Upper lobe of left lung (tissue), 6 donors: ENCODE results near the gene UBASH3B. TPM values are rescaled to one million over a fixed set of nuclear protein-coding genes. Genes with fewer than 3 reads are reported as not detected.

Source experiments
- ATAC-seq, 2 donors: fragments of 200-7000 bp; cut with Tn5 transposase; one replicate each; pipeline ENCODE4 v1.9.1; 2022; ENCODE audit warnings: mild to moderate bottlenecking in 2 of 2, moderate library complexity in 2 of 2; ENCODE audit not compliant: low FRiP score in 2 of 2
- DNase-seq, 2 donors: peaks; one replicate each; pipeline ENCODE4 v3.0.0-alpha.2; 2019 to 2020
- H3K27ac ChIP-seq, 4 donors: fragments of 200-600 bp; sonication (generic); one replicate each; pipeline ENCODE4 v1.5.1; 2016 to 2019
- H3K27me3 ChIP-seq, 4 donors: fragments of 200-600 bp; sonication (generic); one replicate each; pipeline ENCODE4 v1.5.1; 2017 to 2019
- H3K36me3 ChIP-seq, 4 donors: fragments of 200-600 bp; sonication (generic); one replicate each; pipeline ENCODE4 v1.5.1; 2016 to 2019
- H3K4me1 ChIP-seq, 4 donors: fragments of 200-600 bp; sonication (generic); one replicate each; pipeline ENCODE4 v1.5.1; 2018 to 2019
- H3K4me3 ChIP-seq, 4 donors: fragments of 200-600 bp; sonication (generic); one replicate each; pipeline ENCODE4 v1.5.1; 2017 to 2019; ENCODE audit warnings: mild to moderate bottlenecking in 2 of 4, moderate library complexity in 1 of 4
- H3K9me3 ChIP-seq, 4 donors: fragments of 200-600 bp; sonication (generic); one replicate each; pipeline ENCODE4 v1.5.1; 2018 to 2019
- EP300 ChIP-seq, 4 donors: sonication (generic); formaldehyde crosslinking; IDR thresholded peaks; one replicate each; pipeline ENCODE4 v1.5.1; 2017; ENCODE audit warnings: antibody characterized with exemption in 4 of 4, control low read depth in 2 of 4
- POLR2A ChIP-seq, 4 donors: fragments of 450-650 bp; IDR thresholded peaks; one replicate each; pipeline ENCODE4 v1.5.1; 2016 to 2017; ENCODE audit warnings: antibody characterized with exemption in 4 of 4, mild to moderate bottlenecking in 2 of 4
- POLR2AphosphoS5 ChIP-seq, 2 donors: sonication (generic); formaldehyde crosslinking; IDR thresholded peaks; one replicate each; pipeline ENCODE4 v1.5.1; 2017; ENCODE audit warnings: antibody characterized with exemption in 2 of 2
- WGBS, 2 donors: methylation state at CpG; one replicate each; pipeline ENCODE4 v1.1.5; 2017 to 2018; 5-methylcytosine and 5-hydroxymethylcytosine counted together
- total RNA-seq, 6 donors: library from RNA; depleted of rRNA in 4 of 6; stranded (reverse); fragments of >200 nt in 4 of 6; gene quantifications; one replicate each; pipeline versions ENCODE4 v1.1.0 to v1.2.1, GENCODE V29; 2016 to 2021
- TF ChIP-seq, protein P1 (sequence below), 6 experiments: fragments of 450-650 bp in 4 of 6; fragments of 200-600 bp in 2 of 6; sonication (generic) in 2 of 6; IDR thresholded peaks; one replicate each; pipeline ENCODE4 v1.5.1; 2016 to 2019; ENCODE audit warnings: antibody characterized with exemption in 6 of 6
- donor health status: DM: no; HTN: no; CAD: no; lungs with moderate emphysema.
- donor health status: DM: no; HTN: yes; CAD: no; lungs with severe emphysema.

UBASH3B gene
- total RNA-seq, 6 donors from 2014 or later, result 24.0 to 54.2 (median 40.4) TPM

DNA sequence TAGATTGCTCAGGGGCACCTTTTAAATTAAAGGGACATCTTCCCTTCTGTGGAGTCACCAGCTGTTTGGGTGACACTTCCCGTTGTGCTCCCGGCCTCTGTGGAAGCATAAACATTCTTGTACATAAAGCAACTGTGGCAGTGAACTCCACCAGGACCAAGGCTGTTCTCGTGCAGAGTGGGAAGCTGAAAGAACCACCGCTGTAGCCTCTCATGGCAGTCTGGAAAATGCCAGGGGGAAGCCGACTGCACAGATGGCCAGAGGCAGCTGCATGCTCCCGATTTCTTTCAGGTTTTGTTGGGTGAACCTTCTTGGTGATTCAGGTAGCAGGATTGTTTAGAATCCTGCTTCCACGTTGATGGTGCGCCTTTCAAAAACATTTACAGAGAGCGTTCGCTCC, 10.3 kb downstream of the UBASH3B start:
- peak overlapping the region in 1 of 4 donors; percentile 4 for H3K27ac ChIP-seq
- no peak for DNase-seq
- H3K4me1 ChIP-seq, result peaks cover 4 to 18% (median 10%) of the 10 kb centered on the region in 4 donors
- TF ChIP-seq POLR2A (IDR thresholded peaks at IDR 0.05) (no peak), EP300 (IDR thresholded peaks at IDR 0.05) (no peak), POLR2AphosphoS5 (IDR thresholded peaks at IDR 0.05) (no peak)
- TF ChIP-seq, protein P1, sequence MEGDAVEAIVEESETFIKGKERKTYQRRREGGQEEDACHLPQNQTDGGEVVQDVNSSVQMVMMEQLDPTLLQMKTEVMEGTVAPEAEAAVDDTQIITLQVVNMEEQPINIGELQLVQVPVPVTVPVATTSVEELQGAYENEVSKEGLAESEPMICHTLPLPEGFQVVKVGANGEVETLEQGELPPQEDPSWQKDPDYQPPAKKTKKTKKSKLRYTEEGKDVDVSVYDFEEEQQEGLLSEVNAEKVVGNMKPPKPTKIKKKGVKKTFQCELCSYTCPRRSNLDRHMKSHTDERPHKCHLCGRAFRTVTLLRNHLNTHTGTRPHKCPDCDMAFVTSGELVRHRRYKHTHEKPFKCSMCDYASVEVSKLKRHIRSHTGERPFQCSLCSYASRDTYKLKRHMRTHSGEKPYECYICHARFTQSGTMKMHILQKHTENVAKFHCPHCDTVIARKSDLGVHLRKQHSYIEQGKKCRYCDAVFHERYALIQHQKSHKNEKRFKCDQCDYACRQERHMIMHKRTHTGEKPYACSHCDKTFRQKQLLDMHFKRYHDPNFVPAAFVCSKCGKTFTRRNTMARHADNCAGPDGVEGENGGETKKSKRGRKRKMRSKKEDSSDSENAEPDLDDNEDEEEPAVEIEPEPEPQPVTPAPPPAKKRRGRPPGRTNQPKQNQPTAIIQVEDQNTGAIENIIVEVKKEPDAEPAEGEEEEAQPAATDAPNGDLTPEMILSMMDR (IDR thresholded peaks at IDR 0.05), result no peak
- ATAC-seq, result no peak
- 42 to 55% methylated on average over 10 of the region's 10 CpGs for WGBS, 2 donors
- H3K36me3 ChIP-seq, result no peaks in the 10 kb centered on the region
- peak overlapping the region in 2 of 4 donors; percentile 22 to 26 for H3K4me3 ChIP-seq
- H3K9me3 ChIP-seq, result no peaks in the 10 kb centered on the region
- no peaks in the 10 kb centered on the region for H3K27me3 ChIP-seq

DNA sequence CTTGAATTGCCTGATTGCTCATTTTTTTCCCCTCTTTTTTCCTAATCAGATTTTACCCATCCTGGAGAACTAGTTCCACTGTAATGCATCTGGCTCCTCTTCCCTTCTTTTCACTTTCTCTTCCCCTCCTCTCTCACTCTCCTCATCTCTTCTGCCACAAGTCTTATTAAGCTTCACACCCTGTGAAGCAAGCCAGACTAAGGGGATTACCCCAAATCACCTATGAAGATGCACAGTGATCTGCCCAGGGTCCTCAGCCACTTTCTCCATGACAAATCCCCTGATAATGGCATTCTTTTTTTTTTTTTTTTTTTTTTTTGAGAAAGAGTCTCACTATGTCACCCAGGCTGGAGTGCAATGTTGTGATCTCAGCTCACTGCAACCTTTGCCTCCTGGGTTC, 11.2 kb downstream of the UBASH3B start:
- Histone ChIP-seq H3K4me1 (peaks cover 4 to 18% (median 10%) of the 10 kb centered on the region in 4 donors), H3K9me3 (no peaks in the 10 kb centered on the region), H3K4me3 (no peak overlapping the region), H3K27me3 (no peaks in the 10 kb centered on the region), H3K27ac (no peak overlapping the region), H3K36me3 (no peaks in the 10 kb centered on the region)
- ATAC-seq (no peak), DNase-seq (no peak)
- no peak for TF ChIP-seq EP300 (IDR thresholded peaks at IDR 0.05)
- TF ChIP-seq POLR2A (IDR thresholded peaks at IDR 0.05), result no peak
- TF ChIP-seq, protein P1 (IDR thresholded peaks at IDR 0.05), result no peak
- TF ChIP-seq POLR2AphosphoS5 (IDR thresholded peaks at IDR 0.05), result no peak

DNA sequence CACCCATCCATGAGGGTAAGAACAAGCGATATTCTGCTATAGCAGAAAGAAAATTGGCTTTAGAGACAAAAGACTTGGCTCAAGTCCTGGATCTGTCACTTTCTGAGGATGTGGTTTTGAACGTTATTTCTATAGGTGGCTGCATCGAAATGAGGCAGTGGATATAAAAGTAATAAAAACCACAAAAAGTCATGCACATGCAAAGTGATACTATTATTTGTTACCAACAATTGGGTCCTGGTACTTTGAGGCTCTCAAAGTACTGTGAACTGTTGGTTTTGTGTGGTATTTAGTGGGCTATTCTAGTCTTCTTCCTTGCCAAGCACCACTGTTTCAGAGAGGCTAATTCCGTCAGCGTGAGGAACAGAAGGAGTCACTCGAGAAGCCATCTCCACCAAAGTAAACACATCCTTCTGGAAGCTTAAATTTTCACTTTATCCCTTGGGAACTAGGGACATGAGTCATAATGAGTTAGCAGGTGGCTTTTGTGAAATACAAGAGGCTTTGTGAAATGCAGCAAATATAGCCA, 13.1 kb downstream of the UBASH3B start:
- TF ChIP-seq POLR2A (IDR thresholded peaks at IDR 0.05) (no peak), EP300 (IDR thresholded peaks at IDR 0.05) (no peak), POLR2AphosphoS5 (IDR thresholded peaks at IDR 0.05) (peak in 1 of 2 donors; percentile 32)
- Histone ChIP-seq H3K4me3 (no peak overlapping the region), H3K27ac (no peak overlapping the region), H3K9me3 (no peaks in the 10 kb centered on the region), H3K4me1 (peaks cover 4 to 14% (median 10%) of the 10 kb centered on the region in 4 donors), H3K27me3 (no peaks in the 10 kb centered on the region), H3K36me3 (no peaks in the 10 kb centered on the region)
- ATAC-seq (no peak), DNase-seq (no peak)
- 63 to 66% methylated on average over 6 of the region's 6 CpGs for WGBS, 2 donors

DNA sequence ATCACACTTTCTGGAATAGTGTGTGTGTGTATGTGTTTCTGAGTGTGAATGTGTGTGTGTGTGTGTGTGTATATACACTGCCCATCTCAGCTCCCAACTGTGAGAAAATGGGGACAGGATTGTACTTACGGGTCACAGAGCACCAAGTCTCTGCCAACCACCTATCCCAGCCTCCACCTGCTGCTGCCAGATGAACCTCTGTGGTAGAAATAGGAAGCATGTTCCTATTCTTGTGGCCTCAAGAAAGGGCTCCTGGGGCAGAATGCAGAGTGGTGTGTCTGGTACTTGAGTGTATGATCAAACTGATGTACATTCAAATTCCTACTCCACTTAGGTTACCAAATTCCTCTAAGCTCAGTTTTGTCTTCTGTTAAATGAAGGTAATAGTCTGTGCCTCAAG, 14.6 kb downstream of the UBASH3B start:
- Histone ChIP-seq H3K4me3 (no peak overlapping the region), H3K36me3 (no peaks in the 10 kb centered on the region), H3K9me3 (no peaks in the 10 kb centered on the region), H3K4me1 (peaks cover 4 to 20% (median 11%) of the 10 kb centered on the region in 4 donors), H3K27ac (no peak overlapping the region), H3K27me3 (no peaks in the 10 kb centered on the region)
- 81 to 89% methylated on average over 1 of the region's 1 CpG for WGBS, 2 donors
- ATAC-seq, result no peak
- no peak for DNase-seq
- TF ChIP-seq, protein P1 (IDR thresholded peaks at IDR 0.05), result no peak
- TF ChIP-seq POLR2A (IDR thresholded peaks at IDR 0.05), result no peak
- no peak for TF ChIP-seq EP300 (IDR thresholded peaks at IDR 0.05)
- no peak for TF ChIP-seq POLR2AphosphoS5 (IDR thresholded peaks at IDR 0.05)

DNA sequence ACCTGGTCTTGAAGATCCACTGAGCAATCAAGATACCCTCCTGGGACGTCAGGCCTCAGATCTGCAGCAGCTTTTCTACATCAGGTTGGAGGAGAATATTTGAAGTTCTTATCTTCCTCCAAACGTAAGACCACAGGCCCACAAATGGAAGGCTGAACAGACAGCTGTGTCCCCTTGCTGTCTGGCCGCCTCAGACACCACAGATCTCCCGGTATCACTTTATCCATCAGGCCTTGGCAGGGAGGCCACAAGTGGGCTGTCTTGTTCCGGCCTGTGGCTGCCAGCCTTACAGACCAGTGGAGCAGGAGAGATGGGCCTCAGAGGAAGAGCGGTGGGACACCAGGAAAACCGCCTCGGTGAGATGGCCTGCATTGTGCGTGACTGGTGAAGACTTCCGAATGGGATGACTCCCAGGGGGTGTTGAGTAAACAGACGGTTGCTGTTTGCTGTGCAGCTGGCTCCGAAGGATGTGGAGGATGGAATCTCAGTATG, 15.9 kb downstream of the UBASH3B start:
- no peak overlapping the region for H3K4me3 ChIP-seq
- TF ChIP-seq, protein P1 (IDR thresholded peaks at IDR 0.05), result no peak
- TF ChIP-seq POLR2AphosphoS5 (IDR thresholded peaks at IDR 0.05), result peak in 1 of 2 donors; percentile 51
- no peaks in the 10 kb centered on the region for H3K27me3 ChIP-seq
- WGBS, 2 donors, result 63 to 66% methylated on average over 12 of the region's 12 CpGs
- no peaks in the 10 kb centered on the region for H3K9me3 ChIP-seq
- DNase-seq, result no peak
- H3K36me3 ChIP-seq, result no peaks in the 10 kb centered on the region
- ATAC-seq, result peak; percentile 5 to 58
- H3K4me1 ChIP-seq, result peaks cover 6 to 16% (median 8%) of the 10 kb centered on the region in 4 donors
- H3K27ac ChIP-seq, result peak overlapping the region in 1 of 4 donors; percentile 1
